Testis (tissue), 2 donors: ENCODE results near the gene SLC44A5.

Source experiments
- CTCF ChIP-seq, 3 experiments: fragments of 450-650 bp in 2 of 3; fragments of 200-600 bp in 1 of 3; sonication (generic) in 1 of 3; IDR thresholded peaks; one replicate each; pipeline ENCODE4 v1.5.1; 2016 to 2019; ENCODE audit warnings: antibody characterized with exemption in 3 of 3, mild to moderate bottlenecking in 2 of 3, moderate library complexity in 1 of 3
- POLR2A ChIP-seq: fragments of 450-650 bp; IDR thresholded peaks from one replicate; pipeline ENCODE4 v1.6.1; 2017; ENCODE audit warnings: antibody characterized with exemption, mild to moderate bottlenecking, moderate library complexity

DNA sequence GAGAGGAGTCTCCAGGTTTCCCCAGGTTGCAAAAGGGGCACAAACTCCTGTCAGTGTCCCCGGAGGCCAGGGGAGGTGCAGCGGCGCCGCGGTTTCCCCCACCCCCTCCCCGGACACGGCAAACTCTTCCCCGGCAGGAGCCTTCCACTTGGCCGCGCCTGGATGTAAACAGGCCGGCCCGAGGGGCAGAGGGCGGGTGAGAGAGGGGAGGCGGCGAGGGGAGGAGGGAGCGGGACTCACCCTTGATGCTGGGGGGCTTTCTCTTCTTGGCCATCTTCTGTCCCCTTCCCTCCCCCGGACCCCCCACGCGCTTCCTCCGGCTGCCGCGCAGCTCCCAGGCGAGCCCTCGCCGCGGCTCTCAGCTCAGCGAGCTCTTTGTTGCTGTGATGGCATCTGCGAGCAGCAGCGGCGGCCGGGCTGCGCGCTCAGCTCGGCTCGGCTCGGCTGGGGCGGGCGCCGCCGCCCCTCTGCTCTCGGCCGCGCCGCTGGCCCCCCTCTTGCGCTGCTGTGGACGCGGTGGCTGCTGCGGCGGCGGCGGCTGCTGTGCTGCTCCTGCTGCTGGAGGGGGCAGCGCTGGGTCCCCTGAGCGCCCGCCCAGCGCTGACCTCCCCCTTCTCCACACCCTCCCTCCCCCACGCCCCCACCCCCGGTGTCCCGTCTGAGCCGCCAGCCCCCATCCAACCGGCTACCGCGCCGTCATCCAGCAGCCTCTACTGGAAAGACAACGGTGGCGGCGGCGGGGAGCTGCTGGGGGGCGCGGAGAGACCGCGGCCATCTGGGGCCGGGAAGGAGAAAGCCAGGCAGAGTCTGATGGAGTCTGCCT, 4.9 kb upstream of the SLC44A5 start:
- no peak for TF ChIP-seq CTCF (IDR thresholded peaks at IDR 0.05)
- TF ChIP-seq POLR2A: no peak
